WERI-Rb-1 (cell line): ENCODE results near the gene TRPM8.

Experiments used
- DNase-seq: peaks from one replicate; pipeline ENCODE4 v3.0.0-alpha.2; 2020
- H3K27ac ChIP-seq: fragments of 250-450 bp; sonication (Bioruptor Pico); 2 replicates; pipeline ENCODE4 v1.5.1; 2020; ENCODE audit warnings: mild to moderate bottlenecking, moderate library complexity
- H3K27me3 ChIP-seq: fragments of 250-450 bp; sonication (Bioruptor Pico); 2 replicates; pipeline ENCODE4 v1.5.1; 2021; ENCODE audit warnings: mild to moderate bottlenecking, low read depth, moderate library complexity; ENCODE audit not compliant: insufficient read depth, severe bottlenecking
- H3K36me3 ChIP-seq: fragments of 250-450 bp; sonication (Bioruptor Pico); 2 replicates; pipeline ENCODE4 v1.5.1; 2020; ENCODE audit warnings: mild to moderate bottlenecking, moderate library complexity
- H3K4me3 ChIP-seq: 2 replicates; pipeline ENCODE4 v1.5.1; 2011; ENCODE audit warnings: low read depth, mild to moderate bottlenecking, control low read depth, low read length
- H3K9me3 ChIP-seq: fragments of 250-450 bp; sonication (Bioruptor Pico); 2 replicates; pipeline ENCODE4 v1.5.1; 2021; ENCODE audit warnings: mild to moderate bottlenecking, moderate library complexity; ENCODE audit not compliant: severe bottlenecking
- CTCF ChIP-seq: IDR thresholded peaks from 2 replicates; pipeline ENCODE4 v1.5.1; 2011; ENCODE audit warnings: low read depth, mild to moderate bottlenecking, control low read depth, inconsistent platforms, low read length

The TRPM8 gene

GRCh38 chr2:233973786-233974185 lies 56.6 kb downstream of the TRPM8 start:
- no peak overlapping the region for H3K27ac ChIP-seq
- no peak for TF ChIP-seq CTCF
- H3K9me3 ChIP-seq: no peaks in the 10 kb centered on the region
- no peaks in the 10 kb centered on the region for H3K36me3 ChIP-seq
- no peak overlapping the region for H3K4me3 ChIP-seq
- no peaks in the 10 kb centered on the region for H3K27me3 ChIP-seq
- DNase-seq: no peak

GRCh38 chr2:233974530-233975071 lies 57.4 kb downstream of the TRPM8 start:
- Histone ChIP-seq H3K27me3 (no peaks in the 10 kb centered on the region), H3K36me3 (no peaks in the 10 kb centered on the region), H3K27ac (no peak overlapping the region), H3K4me3 (no peak overlapping the region), H3K9me3 (no peaks in the 10 kb centered on the region)
- no peak for DNase-seq
- no peak for TF ChIP-seq CTCF

- TF ChIP-seq CTCF: no peak
- H3K9me3 ChIP-seq: no peaks in the 10 kb centered on the region
- H3K4me3 ChIP-seq: no peak overlapping the region
- H3K36me3 ChIP-seq: no peaks in the 10 kb centered on the region
- no peaks in the 10 kb centered on the region for H3K27me3 ChIP-seq
- no peak for DNase-seq
- H3K27ac ChIP-seq: no peak overlapping the region
Observed at GRCh38 chr2:233976087-233976486, 58.9 kb downstream of the TRPM8 start.

GRCh38 chr2:233976690-233977294 lies 59.6 kb downstream of the TRPM8 start:
- Histone ChIP-seq H3K27ac (peak overlapping the region; percentile 41), H3K27me3 (no peaks in the 10 kb centered on the region), H3K9me3 (no peaks in the 10 kb centered on the region), H3K4me3 (no peak overlapping the region), H3K36me3 (no peaks in the 10 kb centered on the region)
- peak; percentile 43 for DNase-seq
- peak; percentile 54 for TF ChIP-seq CTCF

- H3K27ac ChIP-seq: peak overlapping the region; percentile 41
- H3K9me3 ChIP-seq: no peaks in the 10 kb centered on the region
- no peak for TF ChIP-seq CTCF
- no peaks in the 10 kb centered on the region for H3K36me3 ChIP-seq
- no peaks in the 10 kb centered on the region for H3K27me3 ChIP-seq
- no peak overlapping the region for H3K4me3 ChIP-seq
- DNase-seq: no peak
Observed at GRCh38 chr2:233977296-233977837, 60.2 kb downstream of the TRPM8 start.
